HG03354 (cell line): ENCODE results near the gene ZSCAN9.

Experiments used
- ATAC-seq: cut with Tn5 transposase; IDR thresholded peaks from one replicate; pipeline ENCODE4 v1.9.1; 2021; ENCODE audit warnings: mild to moderate bottlenecking; ENCODE audit not compliant: unreplicated experiment, poor library complexity, severe bottlenecking

Gene ZSCAN9

GRCh38 chr6:28218312-28219248 is 6.5 kb upstream of the ZSCAN9 start:
- no peak for ATAC-seq

- no peak for ATAC-seq
Measured at GRCh38 chr6:28220257-28221133, 4.6 kb upstream of the ZSCAN9 start.

GRCh38 chr6:28224131-28225055 is 682 bp upstream of the ZSCAN9 start:
- no peak for ATAC-seq

- no peak for ATAC-seq
Measured at GRCh38 chr6:28226460-28226859, 1.4 kb downstream of the ZSCAN9 start.

- ATAC-seq: no peak
Measured at GRCh38 chr6:28232785-28233184, 7.7 kb downstream of the ZSCAN9 start.

GRCh38 chr6:28235912-28236452 is 10.9 kb downstream of the ZSCAN9 start:
- ATAC-seq: no peak

- ATAC-seq: peak; percentile 70
Measured at GRCh38 chr6:28239636-28240035, 14.6 kb downstream of the ZSCAN9 start.

GRCh38 chr6:28240471-28240870 is 15.4 kb downstream of the ZSCAN9 start:
- no peak for ATAC-seq

- no peak for ATAC-seq
Measured at GRCh38 chr6:28243946-28244345, 18.9 kb downstream of the ZSCAN9 start.

GRCh38 chr6:28245206-28245941 is 20.3 kb downstream of the ZSCAN9 start:
- ATAC-seq: no peak

GRCh38 chr6:28248916-28249315 is 23.8 kb downstream of the ZSCAN9 start:
- ATAC-seq: no peak

GRCh38 chr6:28250747-28251146 is 25.7 kb downstream of the ZSCAN9 start:
- ATAC-seq: no peak

- ATAC-seq: peak; percentile 64
Measured at GRCh38 chr6:28251661-28252008, 26.6 kb downstream of the ZSCAN9 start.

- peak; percentile 77 for ATAC-seq
Measured at GRCh38 chr6:28252009-28252975, 27.2 kb downstream of the ZSCAN9 start, which contains the start of gene ZKSCAN4. Gene ZKSCAN4 (minus strand): TSS chr6:28252269. CDS start chr6:28251980, 289 bp downstream.

- no peak for ATAC-seq
Measured at GRCh38 chr6:28254121-28254519, 29.0 kb downstream of the ZSCAN9 start.

GRCh38 chr6:28257042-28257441 is 32.0 kb downstream of the ZSCAN9 start:
- no peak for ATAC-seq
